SK-N-SH treated with all-trans-retinoic acid at 6 μM for 48 hours (cell line): ENCODE results near the gene PRDM11.
A peak's percentile ranks its signal among the peaks of the same experiment; 100 is the strongest.

Source experiments
- ATAC-seq: fragments of 200-7000 bp; cut with Tn5 transposase; 3 replicates; pipeline ENCODE4 v1.9.1; 2020; ENCODE audit warnings: mild to moderate bottlenecking, moderate library complexity
- ARNTL ChIP-seq: fragments of 450-650 bp; formaldehyde crosslinking; IDR thresholded peaks from 2 replicates; pipeline ENCODE4 v1.5.0; 2020; ENCODE audit warnings: low read depth, mild to moderate bottlenecking, moderate library complexity, borderline replicate concordance
- BACH2 ChIP-seq: fragments of 250-450 bp; sonication (Bioruptor Pico); IDR thresholded peaks from 2 replicates; pipeline ENCODE4 v1.9.0; 2021; ENCODE audit warnings: mild to moderate bottlenecking, borderline replicate concordance
- CSRNP3 ChIP-seq: fragments of 250-450 bp; sonication (Bioruptor Pico); IDR thresholded peaks from 2 replicates; pipeline ENCODE4 v1.5.1; 2021; ENCODE audit warnings: mild to moderate bottlenecking, moderate library complexity
- ESRRG ChIP-seq: fragments of 250-450 bp; sonication (Bioruptor Pico); IDR thresholded peaks from 2 replicates; pipeline ENCODE4 v1.6.1; 2021; ENCODE audit warnings: mild to moderate bottlenecking
- GLIS3 ChIP-seq: fragments of 250-450 bp; sonication (Bioruptor Pico); IDR thresholded peaks from 2 replicates; pipeline ENCODE4 v1.5.0; 2020; ENCODE audit warnings: mild to moderate bottlenecking, moderate library complexity
- OSR1 ChIP-seq: fragments of 250-450 bp; sonication (Bioruptor Pico); IDR thresholded peaks from 2 replicates; pipeline ENCODE4 v1.8.0; 2022; ENCODE audit warnings: moderate library complexity, mild to moderate bottlenecking, inconsistent platforms
- PATZ1 ChIP-seq: fragments of 250-450 bp; sonication (Bioruptor Pico); IDR thresholded peaks from 2 replicates; pipeline ENCODE4 v1.8.0; 2020; ENCODE audit warnings: mild to moderate bottlenecking, moderate library complexity, borderline replicate concordance
- PPARA ChIP-seq: fragments of 250-450 bp; sonication (Bioruptor Pico); IDR thresholded peaks from 2 replicates; pipeline ENCODE4 v1.5.0; 2020; ENCODE audit warnings: mild to moderate bottlenecking, borderline replicate concordance
- RARB ChIP-seq: fragments of 250-450 bp; sonication (Bioruptor Pico); IDR thresholded peaks from 2 replicates; pipeline ENCODE4 v1.8.0; 2021; ENCODE audit warnings: mild to moderate bottlenecking, moderate library complexity
- SNAI2 ChIP-seq: fragments of 250-450 bp; sonication (Bioruptor Pico); IDR thresholded peaks from 2 replicates; pipeline ENCODE4 v1.5.0; 2020; ENCODE audit warnings: mild to moderate bottlenecking, moderate library complexity
- TCF4 ChIP-seq: fragments of 250-450 bp; sonication (Bioruptor Pico); IDR thresholded peaks from 2 replicates; pipeline ENCODE4 v1.8.0; 2021; ENCODE audit warnings: mild to moderate bottlenecking, moderate library complexity, borderline replicate concordance
- TOX ChIP-seq: fragments of 250-450 bp; sonication (Bioruptor Pico); IDR thresholded peaks from 2 replicates; pipeline ENCODE4 v1.8.0; 2021; ENCODE audit warnings: mild to moderate bottlenecking, moderate library complexity, borderline replicate concordance
- ZC3H10 ChIP-seq: fragments of 250-450 bp; sonication (Bioruptor Pico); IDR thresholded peaks from 2 replicates; pipeline ENCODE4 v1.5.1; 2021; ENCODE audit warnings: mild to moderate bottlenecking, moderate library complexity
- ZFP3 ChIP-seq: fragments of 250-450 bp; sonication (Bioruptor Pico); IDR thresholded peaks from 2 replicates; pipeline ENCODE4 v1.5.0; 2020; ENCODE audit warnings: mild to moderate bottlenecking, moderate library complexity
- ZFP30 ChIP-seq: fragments of 450-650 bp; formaldehyde crosslinking; IDR thresholded peaks from 2 replicates; pipeline ENCODE4 v1.5.0; 2022; ENCODE audit warnings: mild to moderate bottlenecking, moderate library complexity
- ZNF70 ChIP-seq: fragments of 450-650 bp; formaldehyde crosslinking; IDR thresholded peaks from 2 replicates; pipeline ENCODE4 v1.5.0; 2020; ENCODE audit warnings: mild to moderate bottlenecking, moderate library complexity
- ZNF8 ChIP-seq: fragments of 450-650 bp; formaldehyde crosslinking; IDR thresholded peaks from 2 replicates; pipeline ENCODE4 v1.5.0; 2020; ENCODE audit warnings: mild to moderate bottlenecking, moderate library complexity
- TF ChIP-seq, protein P1 (sequence below): fragments of 250-450 bp; sonication (Bioruptor Pico); IDR thresholded peaks from 2 replicates; pipeline ENCODE4 v1.8.0; 2021; ENCODE audit warnings: low read depth, mild to moderate bottlenecking, moderate library complexity, borderline replicate concordance
- TF ChIP-seq, protein P2 (sequence below): fragments of 250-450 bp; sonication (Bioruptor Pico); IDR thresholded peaks from 2 replicates; pipeline ENCODE4 v1.5.1; 2020; ENCODE audit warnings: low read depth, mild to moderate bottlenecking, moderate library complexity
- TF ChIP-seq, protein P3 (sequence below): fragments of 250-450 bp; sonication (Bioruptor Pico); IDR thresholded peaks from 2 replicates; pipeline ENCODE4 v1.5.0; 2020; ENCODE audit warnings: mild to moderate bottlenecking, moderate library complexity

Gene PRDM11

DNA sequence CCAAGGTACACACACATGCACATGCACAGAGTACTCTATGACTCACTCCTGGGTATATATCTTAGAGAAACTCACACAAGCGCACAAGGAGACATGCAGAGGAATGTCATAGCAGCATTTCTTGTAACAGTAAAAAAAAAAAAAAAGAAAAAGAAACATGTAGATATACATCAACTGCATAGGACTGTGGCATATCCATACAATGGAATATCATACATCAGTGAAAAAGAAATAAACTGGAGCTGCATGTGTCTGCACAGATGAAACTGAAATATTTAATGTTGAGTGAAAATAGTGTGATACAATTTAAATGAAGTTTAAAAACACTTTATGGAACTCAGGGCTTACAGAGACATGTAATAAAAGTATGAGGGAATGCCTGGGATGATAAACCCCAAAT lies 93.3 kb downstream of the PRDM11 start:
- TF ChIP-seq RARB (CRISPR knock-in tag) (no peak), ZNF8 (peak; percentile 95), CSRNP3 (CRISPR knock-in tag) (no peak), TOX (CRISPR knock-in tag) (no peak), ZC3H10 (CRISPR knock-in tag) (no peak), ARNTL (no peak), ESRRG (CRISPR knock-in tag) (no peak)
- no peak for ATAC-seq

GRCh38 chr11:45243967-45244366 lies 97.5 kb downstream of the PRDM11 start:
- TF ChIP-seq ZFP3 (CRISPR knock-in tag) (no peak), TCF4 (CRISPR knock-in tag) (no peak), RARB (CRISPR knock-in tag) (no peak), OSR1 (no peak), ZFP30 (CRISPR knock-in tag) (no peak), PATZ1 (no peak)
- ATAC-seq = no peak

DNA sequence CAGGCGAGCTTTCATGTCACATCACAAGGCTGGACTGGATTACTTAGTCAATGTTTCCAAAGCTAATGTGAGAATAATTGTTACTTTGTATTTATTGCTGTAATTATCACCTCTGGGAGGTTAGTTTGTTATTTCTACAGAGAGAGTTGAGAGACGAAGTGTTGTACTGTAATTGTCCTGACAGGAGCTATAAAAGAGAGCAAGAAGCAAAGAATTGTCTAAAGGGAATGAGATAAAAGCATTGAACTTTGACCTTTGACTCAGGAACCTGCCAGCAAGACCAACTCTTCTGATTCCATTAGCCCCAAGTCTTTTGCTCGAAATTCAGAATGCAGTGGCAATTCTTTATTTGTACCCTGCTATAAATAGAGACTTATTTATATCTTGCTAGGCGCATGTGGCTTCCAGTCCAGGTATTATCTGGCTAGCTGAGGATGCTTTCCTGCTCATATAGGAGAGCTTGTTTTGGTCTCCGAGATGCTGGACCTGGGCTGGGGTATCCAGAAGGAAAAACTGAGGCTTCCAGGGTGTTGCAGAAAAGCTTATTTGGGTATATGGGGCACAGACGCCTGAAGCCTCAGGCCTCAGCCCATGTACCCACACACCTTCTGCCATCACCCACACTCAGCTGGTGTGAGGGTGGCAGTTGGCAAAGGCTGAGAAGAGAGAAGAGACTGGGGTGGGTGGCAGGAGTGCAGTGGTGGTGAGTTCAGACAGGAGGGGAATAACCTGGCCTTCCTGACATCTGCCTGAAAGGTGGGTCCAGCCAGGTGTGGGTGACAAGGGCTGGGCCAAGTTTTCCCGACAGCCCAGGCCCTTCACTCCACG lies 99.0 kb downstream of the PRDM11 start:
- TF ChIP-seq RARB (CRISPR knock-in tag) = no peak

GRCh38 chr11:45246241-45246640 lies 99.8 kb downstream of the PRDM11 start:
- no peak for ATAC-seq

More for the DNA sequence above, 99.0 kb downstream of the PRDM11 start:
- no peak for ATAC-seq

DNA sequence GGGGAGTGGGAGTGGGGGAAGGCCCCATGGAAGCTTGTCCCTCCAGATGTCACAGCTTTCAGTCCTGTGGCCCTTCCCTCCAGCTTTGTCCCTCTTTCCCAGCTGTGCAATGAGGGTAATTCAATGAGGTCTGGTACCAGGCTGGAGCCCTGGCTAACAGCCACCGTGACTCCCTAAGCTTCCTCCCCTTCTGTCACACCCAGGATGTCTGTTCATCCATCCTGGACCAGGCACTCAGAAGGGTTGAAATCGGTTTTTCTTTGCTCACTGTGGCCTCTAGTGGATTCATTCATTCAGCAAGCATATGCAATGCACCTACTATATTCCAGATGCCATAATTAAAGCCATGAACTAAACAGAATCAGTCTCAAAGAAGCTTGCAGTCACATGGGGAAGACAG lies 101.0 kb downstream of the PRDM11 start:
- ATAC-seq = peak; percentile 28; the same call in 2 of the 3 replicates
- TF ChIP-seq TOX (CRISPR knock-in tag) (no peak), BACH2 (no peak), ESRRG (CRISPR knock-in tag) (no peak), ZFP3 (CRISPR knock-in tag) (no peak), ZC3H10 (CRISPR knock-in tag) (no peak), GLIS3 (CRISPR knock-in tag) (no peak), OSR1 (no peak), PPARA (CRISPR knock-in tag) (no peak), ZNF8 (no peak)
- TF ChIP-seq, protein P1, sequence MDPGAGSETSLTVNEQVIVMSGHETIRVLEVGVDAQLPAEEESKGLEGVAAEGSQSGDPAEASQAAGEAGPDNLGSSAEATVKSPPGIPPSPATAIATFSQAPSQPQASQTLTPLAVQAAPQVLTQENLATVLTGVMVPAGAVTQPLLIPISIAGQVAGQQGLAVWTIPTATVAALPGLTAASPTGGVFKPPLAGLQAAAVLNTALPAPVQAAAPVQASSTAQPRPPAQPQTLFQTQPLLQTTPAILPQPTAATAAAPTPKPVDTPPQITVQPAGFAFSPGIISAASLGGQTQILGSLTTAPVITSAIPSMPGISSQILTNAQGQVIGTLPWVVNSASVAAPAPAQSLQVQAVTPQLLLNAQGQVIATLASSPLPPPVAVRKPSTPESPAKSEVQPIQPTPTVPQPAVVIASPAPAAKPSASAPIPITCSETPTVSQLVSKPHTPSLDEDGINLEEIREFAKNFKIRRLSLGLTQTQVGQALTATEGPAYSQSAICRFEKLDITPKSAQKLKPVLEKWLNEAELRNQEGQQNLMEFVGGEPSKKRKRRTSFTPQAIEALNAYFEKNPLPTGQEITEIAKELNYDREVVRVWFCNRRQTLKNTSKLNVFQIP (CRISPR knock-in tag) = no peak
- TF ChIP-seq, protein P2, sequence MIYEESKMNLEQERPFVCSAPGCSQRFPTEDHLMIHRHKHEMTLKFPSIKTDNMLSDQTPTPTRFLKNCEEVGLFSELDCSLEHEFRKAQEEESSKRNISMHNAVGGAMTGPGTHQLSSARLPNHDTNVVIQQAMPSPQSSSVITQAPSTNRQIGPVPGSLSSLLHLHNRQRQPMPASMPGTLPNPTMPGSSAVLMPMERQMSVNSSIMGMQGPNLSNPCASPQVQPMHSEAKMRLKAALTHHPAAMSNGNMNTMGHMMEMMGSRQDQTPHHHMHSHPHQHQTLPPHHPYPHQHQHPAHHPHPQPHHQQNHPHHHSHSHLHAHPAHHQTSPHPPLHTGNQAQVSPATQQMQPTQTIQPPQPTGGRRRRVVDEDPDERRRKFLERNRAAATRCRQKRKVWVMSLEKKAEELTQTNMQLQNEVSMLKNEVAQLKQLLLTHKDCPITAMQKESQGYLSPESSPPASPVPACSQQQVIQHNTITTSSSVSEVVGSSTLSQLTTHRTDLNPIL (CRISPR knock-in tag) = no peak
- TF ChIP-seq, protein P3, sequence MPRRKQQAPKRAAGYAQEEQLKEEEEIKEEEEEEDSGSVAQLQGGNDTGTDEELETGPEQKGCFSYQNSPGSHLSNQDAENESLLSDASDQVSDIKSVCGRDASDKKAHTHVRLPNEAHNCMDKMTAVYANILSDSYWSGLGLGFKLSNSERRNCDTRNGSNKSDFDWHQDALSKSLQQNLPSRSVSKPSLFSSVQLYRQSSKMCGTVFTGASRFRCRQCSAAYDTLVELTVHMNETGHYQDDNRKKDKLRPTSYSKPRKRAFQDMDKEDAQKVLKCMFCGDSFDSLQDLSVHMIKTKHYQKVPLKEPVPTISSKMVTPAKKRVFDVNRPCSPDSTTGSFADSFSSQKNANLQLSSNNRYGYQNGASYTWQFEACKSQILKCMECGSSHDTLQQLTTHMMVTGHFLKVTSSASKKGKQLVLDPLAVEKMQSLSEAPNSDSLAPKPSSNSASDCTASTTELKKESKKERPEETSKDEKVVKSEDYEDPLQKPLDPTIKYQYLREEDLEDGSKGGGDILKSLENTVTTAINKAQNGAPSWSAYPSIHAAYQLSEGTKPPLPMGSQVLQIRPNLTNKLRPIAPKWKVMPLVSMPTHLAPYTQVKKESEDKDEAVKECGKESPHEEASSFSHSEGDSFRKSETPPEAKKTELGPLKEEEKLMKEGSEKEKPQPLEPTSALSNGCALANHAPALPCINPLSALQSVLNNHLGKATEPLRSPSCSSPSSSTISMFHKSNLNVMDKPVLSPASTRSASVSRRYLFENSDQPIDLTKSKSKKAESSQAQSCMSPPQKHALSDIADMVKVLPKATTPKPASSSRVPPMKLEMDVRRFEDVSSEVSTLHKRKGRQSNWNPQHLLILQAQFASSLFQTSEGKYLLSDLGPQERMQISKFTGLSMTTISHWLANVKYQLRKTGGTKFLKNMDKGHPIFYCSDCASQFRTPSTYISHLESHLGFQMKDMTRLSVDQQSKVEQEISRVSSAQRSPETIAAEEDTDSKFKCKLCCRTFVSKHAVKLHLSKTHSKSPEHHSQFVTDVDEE = no peak

More at GRCh38 chr11:45246241-45246640, 99.8 kb downstream of the PRDM11 start:
- TF ChIP-seq ZNF70 (CRISPR knock-in tag) = no peak
- TF ChIP-seq GLIS3 (CRISPR knock-in tag) = no peak
- TF ChIP-seq RARB (CRISPR knock-in tag) = no peak
- TF ChIP-seq SNAI2 (CRISPR knock-in tag) = no peak
